CD4-positive, alpha-beta T cell treated with Interleukin-15 for 4 hours (primary cell): Measurements from ENCODE around the gene DNMT3B.
A peak's percentile ranks its signal among the peaks of the same experiment; 100 is the strongest.
"Not testable (repeated sequence)": the region's sequence is repeated elsewhere in the genome, so short reads cannot be mapped to it uniquely, and the experiment has no call there.

ENCODE experiments used
- DNase-seq: peaks from one replicate; pipeline ENCODE4 v3.0.0-alpha.2; 2020; ENCODE audit warnings: low spot score

The DNMT3B gene

DNA sequence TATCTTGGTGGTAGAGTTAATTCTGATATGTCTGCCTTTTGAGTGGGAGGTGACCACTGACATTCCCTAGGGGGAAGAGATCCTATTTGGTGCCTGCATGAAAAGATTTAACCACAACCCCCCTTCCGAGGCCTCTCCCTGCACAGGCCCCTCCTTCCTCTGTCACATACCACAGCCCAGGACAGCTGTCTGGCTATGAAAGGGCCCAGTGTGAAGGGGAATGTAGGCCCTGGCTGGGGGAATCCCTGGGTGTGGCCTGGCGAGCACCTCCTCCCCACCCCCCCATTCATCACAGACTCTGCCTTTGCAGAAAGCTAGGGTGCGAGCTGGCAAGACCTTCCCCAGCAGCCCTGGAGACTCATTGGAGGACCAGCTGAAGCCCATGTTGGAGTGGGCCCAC lies 30.1 kb downstream of the DNMT3B start:
- peak; percentile 19 for DNase-seq

DNA sequence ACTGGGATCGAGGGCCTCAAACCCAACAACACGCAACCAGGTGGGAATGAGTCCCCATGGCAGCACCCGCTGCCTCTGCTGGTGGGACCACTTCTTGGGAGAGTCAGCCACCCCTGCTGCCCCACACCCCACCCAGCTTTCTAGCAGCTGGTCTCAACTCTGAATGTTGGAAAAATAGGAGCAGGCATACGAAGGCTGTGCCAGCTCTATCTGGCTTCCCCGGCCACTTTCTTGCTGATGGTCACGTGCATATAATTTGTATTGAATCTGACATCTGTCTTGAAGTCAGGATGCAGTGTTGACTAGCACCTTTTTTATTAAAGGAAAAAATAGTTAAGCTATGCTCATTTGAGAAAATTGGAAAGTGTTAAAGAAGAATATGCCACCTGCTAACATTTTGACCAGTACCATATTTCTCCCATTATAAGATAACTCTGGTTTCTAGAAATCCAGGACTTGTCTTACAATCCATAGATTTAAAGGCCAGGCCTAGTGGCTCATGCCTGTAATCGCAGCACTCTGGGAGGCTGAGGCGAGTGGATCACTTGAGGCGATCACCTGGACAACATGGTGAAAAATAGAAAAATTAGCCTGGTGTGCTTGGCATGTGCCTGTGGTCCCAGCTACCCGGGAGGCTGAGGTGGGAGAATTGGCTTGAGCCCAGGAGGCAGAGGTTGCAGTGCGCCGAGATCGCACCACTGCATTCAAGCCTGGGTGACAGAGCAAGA lies 30.7 kb downstream of the DNMT3B start:
- no peak for DNase-seq

DNA sequence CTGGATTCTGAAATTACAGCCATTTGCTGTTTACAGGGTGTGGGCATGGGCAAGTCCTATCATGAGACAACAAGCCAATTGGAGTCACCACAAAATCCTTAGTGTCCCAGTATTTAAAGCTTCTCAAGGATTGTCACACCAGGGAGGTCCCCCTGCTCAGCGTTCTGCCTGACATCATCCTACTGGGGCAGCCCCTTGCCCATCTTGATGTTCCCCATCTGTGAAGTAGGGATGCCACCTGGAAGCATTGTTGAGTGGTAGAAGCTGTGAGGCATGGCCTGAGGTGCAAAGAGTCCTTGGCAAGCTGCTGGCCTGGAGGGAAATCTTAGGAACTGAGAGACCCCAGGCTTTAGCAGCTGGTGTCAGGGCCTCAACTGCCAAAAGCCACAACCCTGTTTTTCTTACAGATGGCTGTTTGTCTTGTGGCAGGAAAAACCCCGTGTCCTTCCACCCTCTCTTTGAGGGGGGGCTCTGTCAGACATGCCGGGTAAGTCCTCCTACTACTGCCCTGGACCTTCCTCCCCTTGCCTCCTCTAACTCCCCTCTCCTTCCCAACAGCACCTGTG lies 34.3 kb downstream of the DNMT3B start:
- no peak for DNase-seq

DNA sequence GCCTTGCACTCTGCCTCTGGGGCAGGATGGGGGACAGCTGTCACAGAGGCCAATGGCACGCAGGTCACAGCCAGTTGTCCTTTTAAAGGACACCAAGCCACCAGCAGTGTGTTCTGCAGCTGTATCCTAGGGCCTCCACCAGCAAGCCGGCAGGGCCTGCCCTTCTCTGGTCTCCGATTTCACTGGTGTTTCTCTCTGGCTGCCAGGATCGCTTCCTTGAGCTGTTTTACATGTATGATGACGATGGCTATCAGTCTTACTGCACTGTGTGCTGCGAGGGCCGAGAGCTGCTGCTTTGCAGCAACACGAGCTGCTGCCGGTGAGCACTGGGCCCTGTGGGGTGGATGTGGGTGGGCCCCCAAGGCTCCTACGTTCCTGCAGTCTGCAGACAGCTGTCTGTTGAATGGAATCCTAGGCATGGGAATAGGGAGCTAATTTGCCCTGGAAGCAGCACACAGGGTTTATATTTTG lies 34.8 kb downstream of the DNMT3B start:
- no peak for DNase-seq

DNA sequence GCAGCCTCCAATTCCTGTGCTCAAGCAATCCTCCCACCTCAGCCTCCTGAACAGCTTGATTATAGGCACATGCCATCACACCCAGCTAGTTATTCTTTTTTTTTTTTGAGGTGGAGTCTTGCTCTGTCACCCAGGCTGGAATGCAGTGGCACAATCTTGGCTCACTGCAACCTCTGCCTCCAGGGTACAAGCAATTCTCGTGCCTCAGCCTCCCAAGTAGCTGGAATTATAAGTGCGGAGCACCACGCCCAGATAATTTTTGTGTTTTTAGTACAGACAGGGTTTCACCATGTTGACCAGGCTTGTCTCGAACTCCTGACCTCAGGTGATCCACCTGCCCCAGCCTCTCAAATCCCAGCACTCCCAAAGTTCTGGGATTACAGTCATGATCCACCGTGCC lies 35.4 kb downstream of the DNMT3B start:
- not testable (repeated sequence) for DNase-seq

DNA sequence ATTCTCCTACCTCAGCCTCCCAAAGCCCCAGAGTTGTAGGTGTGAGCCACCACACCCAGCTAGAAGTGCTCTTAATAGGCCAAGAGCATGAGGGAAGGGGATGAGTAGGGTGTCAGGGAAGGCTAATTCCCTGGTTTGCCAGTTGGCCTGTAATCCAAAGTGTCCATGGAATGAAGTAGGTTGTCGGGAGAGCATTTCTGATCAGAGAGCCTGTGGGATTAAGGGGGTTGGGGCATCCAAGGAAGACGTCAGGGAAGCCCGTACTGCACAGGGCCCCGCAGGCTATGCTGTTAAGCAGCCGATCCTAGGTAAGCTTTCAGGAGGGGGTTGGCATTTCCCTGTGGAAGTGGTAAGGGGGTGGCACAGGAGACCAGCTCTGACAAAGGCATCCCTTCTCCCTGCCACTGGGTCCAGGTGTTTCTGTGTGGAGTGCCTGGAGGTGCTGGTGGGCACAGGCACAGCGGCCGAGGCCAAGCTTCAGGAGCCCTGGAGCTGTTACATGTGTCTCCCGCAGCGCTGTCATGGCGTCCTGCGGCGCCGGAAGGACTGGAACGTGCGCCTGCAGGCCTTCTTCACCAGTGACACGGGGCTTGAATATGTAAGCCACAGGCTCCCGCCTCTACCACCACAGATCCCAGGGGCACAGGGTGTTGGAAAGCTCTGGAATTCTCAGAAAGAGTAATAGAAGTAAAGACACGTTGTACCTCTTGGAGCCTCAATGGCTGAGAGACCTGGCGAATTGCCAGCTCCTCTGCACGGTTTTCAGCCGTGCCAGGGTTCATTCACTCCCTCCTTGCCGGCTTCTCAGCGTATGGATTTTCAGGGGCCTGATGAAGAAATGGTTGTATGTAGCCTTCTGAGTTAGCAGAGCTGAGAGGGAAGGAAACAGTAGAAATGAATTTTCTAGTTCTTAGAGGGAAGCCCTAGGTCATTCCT lies 36.1 kb downstream of the DNMT3B start:
- no peak for DNase-seq

DNA sequence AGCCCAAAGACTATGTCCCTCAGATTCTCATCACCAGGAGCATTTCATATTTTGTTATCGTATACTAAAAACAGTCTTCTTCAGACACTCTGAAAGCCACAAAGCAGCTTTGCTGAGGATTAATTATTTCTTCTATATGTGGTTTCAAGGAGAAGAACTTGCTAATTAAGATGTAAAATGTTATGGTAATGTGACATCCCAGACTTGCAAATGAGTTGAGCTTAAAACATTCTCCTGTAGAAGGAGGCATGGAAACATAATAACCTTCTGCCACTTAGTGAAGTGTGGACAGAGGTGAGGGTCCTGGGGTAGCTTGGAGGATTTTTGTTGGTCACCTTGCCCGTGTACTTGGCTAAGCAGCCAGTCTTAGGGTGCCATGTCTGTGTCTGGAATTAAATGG lies 40.9 kb downstream of the DNMT3B start:
- no peak for DNase-seq

DNA sequence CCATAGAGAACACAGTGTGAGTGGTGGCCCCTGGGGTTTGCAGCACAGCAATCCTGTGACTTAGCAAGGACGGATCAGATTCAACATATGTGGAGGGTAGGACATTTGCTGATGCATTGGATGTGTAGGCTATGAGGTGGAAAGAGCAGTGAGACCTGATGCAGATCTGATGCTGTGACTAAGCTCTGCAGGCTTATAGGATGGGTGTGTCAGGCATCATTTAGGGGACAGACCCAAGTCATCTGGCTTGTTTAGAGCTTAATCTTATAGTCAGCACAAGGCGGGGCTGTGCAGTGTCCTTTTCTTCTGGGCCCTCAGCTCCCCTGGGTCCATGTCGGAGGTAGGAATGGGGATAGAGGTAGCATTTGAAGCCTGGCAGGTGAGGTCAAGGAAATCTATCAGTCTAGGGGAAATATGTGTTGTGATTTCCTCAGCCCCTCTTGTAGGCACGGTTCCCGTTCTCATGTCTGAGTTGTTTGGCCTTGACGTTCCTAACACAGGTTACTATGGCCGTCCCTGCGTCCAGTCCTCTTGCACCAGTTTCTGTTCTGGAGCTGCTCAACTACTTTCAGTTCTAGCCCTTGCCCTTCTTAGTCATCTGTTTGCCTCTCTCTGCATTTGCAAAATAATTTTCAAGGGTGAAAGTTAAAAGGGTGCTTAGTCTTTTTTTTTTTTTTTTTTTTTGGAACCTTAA lies 42.0 kb downstream of the DNMT3B start:
- DNase-seq, result no peak

DNA sequence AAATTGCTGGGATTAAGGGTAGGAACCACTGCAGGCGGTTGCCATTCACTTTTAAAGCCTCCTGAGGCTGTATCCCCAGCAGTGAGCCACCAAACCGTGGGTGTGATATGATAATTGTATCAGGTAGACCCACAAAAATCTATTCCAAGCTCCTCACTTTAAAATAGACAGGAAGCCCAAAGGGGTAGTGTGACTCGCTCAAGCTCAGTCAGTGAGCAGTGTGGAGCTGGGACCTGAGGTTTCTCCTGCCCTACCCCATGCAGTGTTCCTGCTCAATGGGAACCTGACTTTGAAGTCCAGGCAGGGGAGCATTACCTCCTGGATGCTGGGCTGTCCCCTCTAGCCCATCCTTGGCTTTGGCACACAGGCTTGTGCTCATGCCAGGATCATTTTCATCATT lies 42.6 kb downstream of the DNMT3B start:
- no peak for DNase-seq

DNA sequence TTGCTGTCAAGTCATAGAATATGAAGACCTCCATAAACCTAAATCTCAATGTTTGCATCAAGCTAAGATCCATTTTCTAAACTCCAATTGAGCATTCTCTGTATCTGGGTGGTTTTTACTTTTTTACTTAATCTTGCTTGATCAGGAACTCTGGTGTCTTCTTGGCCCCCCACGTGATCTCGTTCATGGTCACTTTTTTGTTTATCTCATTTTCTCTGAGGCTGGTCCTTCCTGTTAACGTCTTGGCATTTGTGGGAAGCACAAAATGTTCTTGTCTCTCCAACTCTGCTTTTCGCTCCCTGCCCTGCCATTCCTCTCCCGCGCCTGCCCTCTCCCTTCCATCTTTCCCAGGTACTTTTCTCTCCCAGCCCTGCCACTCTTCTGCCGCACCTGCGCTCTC lies 43.5 kb downstream of the DNMT3B start:
- no peak for DNase-seq

DNA sequence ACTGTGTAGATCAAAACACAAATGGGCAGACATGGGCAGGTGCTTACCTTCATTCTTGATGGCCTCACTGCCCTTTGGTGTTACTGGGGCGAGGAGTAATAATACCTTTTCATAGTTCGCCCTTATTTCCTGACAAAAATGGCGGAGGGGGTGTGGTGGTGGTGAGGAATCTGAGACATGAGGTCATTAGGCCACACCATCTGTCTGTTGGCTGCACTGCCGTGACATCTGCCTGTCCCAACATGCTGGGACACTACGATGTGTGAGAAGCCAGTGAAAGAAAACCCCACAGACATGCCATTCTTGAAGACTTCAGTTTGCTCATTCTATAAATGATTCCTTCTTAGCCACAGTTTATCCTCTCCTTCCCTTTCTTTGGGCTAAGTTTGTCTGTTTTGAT lies 44.2 kb downstream of the DNMT3B start:
- DNase-seq, result no peak

DNA sequence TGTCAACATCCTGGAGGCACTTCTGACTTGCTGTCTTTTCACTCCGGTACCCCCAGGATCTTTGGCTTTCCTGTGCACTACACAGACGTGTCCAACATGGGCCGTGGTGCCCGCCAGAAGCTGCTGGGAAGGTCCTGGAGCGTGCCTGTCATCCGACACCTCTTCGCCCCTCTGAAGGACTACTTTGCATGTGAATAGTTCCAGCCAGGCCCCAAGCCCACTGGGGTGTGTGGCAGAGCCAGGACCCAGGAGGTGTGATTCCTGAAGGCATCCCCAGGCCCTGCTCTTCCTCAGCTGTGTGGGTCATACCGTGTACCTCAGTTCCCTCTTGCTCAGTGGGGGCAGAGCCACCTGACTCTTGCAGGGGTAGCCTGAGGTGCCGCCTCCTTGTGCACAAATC lies 45.5 kb downstream of the DNMT3B start:
- no peak for DNase-seq

DNA sequence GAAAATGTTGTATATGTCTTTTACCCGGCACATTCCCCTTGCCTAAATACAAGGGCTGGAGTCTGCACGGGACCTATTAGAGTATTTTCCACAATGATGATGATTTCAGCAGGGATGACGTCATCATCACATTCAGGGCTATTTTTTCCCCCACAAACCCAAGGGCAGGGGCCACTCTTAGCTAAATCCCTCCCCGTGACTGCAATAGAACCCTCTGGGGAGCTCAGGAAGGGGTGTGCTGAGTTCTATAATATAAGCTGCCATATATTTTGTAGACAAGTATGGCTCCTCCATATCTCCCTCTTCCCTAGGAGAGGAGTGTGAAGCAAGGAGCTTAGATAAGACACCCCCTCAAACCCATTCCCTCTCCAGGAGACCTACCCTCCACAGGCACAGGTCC lies 46.3 kb downstream of the DNMT3B start:
- DNase-seq, result no peak

DNA sequence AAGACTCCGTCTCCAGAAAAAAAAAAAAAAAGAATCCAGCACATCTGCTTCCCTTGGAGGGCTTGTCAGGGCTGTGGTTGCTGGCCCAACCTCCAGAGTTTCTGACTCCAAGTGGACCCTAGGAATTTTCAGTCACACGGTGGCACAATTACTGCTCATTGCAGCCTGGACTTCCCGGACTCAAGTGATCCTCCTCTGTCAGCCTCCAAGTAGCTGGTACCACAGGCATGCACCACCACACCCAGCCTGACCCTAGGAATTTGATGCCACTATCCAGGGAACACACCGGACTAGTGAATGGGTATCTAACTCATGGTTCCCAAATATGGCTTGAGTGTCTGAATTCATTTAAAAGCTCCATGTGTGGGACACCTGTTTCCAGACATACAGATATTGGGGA lies 47.7 kb downstream of the DNMT3B start:
- no peak for DNase-seq

DNA sequence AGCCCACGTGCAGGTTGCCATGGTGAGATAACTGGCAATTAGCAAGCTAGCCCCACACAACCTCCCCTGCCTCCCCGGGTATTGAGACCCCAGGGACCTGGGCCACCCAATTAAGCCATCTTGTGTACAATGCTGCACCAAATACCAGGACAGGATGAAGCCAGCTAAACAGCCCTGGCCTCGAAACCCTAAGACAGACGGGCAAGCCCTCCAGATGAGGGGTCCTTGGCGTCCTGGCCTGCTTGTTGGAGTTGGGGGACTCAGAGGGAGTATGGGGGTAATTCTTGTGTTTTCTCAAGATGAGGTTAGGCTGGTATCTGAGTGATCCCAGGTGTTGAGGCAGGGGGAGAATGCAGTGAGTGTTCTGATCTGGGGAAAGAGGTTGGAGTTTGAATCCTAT lies 48.8 kb downstream of the DNMT3B start:
- no peak for DNase-seq

DNA sequence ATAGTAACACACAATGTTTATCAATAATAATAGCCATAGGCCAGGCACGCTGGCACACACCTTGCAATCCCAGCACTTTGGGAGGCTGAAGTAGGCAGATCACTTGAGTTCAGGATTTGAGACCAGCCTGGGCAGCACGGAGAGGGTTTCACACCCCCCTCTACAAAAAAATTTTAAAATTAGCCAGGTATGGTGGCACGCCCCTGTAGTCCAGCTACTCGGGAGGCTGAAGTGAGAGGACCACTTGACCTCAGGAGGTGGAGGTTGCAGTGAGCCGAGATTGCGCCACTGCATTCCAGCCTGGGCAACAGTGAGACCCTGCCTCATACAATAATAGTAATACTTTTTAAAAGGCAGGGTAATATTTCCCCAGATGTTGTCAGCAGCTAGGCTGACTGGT lies 49.7 kb downstream of the DNMT3B start:
- no peak for DNase-seq

DNA sequence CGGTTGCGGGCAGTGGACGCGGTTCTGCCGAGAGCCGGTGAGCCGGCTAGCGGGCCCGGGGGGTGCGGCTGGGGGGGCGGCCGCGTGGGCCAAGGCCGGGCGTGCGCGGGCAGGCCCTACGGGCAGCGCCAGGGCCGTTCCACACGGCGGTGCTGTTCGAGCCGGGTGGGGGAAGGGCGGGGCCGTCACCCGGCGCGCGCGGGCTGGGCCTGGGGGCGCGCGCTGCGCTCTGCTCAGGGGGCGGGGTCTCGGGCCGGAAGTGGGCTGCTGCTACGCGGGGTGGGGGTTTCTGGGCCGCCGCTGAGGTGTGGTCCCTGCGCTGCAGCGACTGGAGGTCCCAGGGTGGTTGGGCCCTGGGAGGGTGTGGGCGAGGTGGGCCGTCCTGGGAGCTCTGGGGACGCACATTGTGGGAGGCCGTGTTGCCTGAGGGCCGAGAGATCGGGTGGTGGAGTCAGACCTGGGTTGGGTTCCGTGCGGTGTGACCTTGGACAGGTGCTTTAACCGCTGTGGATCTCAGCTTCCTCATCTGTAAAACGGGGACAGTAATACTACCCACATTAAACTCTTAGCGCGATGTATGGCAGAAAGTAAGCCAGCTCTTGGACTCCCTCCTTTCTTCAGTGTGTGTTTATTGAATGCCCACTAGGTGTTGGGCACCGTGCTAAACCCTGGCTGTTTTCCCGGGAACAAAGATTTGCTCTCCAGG lies 58.0 kb downstream of the DNMT3B start:
- DNase-seq, result peak; percentile 64

DNA sequence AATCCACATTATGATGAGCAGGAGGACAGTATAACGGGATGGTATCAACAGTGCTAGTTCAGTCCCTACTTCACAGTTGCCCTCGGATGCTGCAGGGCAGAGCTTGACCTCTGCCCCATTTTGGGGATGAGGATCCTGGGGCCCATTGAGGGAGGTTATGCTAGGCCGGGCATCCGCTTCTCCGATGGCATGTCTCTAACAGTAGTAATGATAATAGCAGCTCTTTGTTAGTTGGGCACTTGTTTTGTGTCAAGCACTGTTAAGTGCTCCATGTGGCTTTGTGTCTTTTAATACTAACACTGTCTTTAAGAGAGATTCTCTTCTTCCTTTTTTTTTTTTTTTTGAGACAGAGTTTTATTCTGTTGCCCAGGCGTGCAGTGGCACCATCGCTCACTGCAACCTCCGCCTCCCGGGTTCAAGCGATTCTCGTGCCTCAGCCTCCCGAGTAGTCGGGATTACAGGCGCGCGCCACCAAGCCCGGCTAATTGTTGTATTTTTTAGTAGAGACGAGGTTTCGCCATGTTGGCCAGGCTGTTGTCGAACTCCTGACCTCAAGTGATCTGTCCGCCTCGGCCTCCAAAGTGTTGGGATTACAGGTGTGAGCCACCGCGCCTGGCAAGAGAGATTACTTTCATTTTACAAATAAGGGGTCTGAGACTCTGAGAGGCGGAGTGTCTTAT lies 58.7 kb downstream of the DNMT3B start:
- no peak for DNase-seq

DNA sequence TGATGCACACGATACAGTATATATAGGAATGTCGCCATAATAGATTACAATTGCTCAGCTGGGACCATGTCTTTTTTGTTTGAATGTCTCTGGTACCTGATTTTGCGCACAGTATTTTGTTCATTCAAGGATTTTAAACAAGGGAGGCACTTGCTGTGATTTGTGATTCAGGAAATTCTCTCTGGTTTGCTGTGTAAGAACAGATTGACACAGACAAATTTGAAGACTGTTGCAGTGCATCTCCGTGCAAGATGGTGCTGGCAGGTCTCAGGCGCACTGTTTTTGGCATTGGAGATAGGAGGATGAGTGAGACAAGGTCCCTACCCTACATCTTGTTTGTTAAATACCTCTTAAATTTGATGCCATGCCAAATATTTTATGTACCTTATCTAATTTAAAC lies 60.0 kb downstream of the DNMT3B start:
- DNase-seq, result no peak

DNA sequence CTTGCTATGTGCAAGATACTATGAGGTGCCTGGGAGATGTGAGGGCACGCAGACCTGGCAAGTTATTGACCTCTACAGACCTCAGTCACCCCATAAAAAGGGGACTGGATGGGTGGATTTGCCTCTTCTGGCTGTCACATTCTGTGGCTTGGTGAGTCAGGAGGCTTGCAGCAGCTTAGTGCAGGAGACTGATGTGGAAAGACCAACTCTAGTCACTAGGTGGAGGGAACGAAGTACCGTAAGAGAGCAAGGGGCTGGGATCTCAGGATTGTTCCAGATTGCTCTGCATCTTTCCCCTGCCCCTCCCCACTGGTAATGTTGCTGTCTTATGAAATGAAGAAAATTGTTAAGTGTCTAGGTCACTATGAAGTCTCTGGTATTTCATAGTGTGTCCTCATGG lies 60.9 kb downstream of the DNMT3B start:
- DNase-seq, result peak; percentile 6
